SH-SY5Y (cell line): ENCODE results near the gene LOXL4.

ENCODE experiments used
- GATA2 ChIP-seq: IDR thresholded peaks from 2 replicates; pipeline ENCODE4 v1.6.1; 2011; ENCODE audit warnings: mild to moderate bottlenecking, low read depth, low read length
- GATA3 ChIP-seq: IDR thresholded peaks from 2 replicates; pipeline ENCODE4 v1.6.1; 2011; ENCODE audit warnings: low read depth, mild to moderate bottlenecking, low read length, moderate library complexity

DNA sequence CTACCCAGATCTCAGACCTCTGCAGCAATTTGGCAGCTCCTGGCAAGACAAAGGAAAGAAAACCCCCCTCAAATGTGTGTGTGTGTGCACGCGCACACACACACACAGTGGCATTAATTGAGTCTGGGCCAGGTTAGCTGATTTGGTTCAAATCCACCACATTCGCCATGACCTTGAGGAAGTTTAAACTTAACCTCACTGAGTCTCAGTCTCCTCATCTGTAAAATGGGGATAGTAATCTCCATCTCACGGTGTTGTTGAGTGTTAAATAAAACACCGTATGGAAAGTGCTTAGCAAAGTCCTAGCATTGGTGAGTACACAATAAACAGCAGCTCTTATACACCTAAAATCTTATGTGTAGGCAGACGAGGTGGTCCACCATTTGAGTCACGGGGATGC lies 4.9 kb downstream of the LOXL4 start:
- TF ChIP-seq GATA2 (no peak), GATA3 (no peak)
